ENCODE data around the gene GLTP. TPM values are rescaled to one million over a fixed set of nuclear protein-coding genes. Genes with fewer than 3 reads are reported as not detected.

Gene GLTP
- total and polyA plus RNA-seq, 2 of the 4 experiments (the other 2 are of a cell fraction): 34.4 to 58.4 TPM

- Histone ChIP-seq H3K18ac (ENCODE audit: low read depth, low read length) (no peak overlapping the region), H3K9me1 (ENCODE audit: insufficient read depth, low read length) (0 out of 2 replicates have a peak, but pooled peaks cover 4% of the 10 kb centered on the region), H2AFZ (replicated peaks; ENCODE audit: low read length, poor library complexity) (peak overlapping the region; percentile 3), H4K8ac (ENCODE audit: low read depth in 2 of 2, low read length in 2 of 2) (no peak overlapping the region), H3K23ac (ENCODE audit: low read depth, low read length) (no peak overlapping the region), H2BK20ac (ENCODE audit: low read depth, low read length) (no peak overlapping the region), H3K56ac (ENCODE audit: extremely low read depth, insufficient read depth, low read length) (no peak overlapping the region), H3K4me3 (ENCODE audit: insufficient read depth, low read depth, low read length) (no peak overlapping the region), H2BK15ac (ENCODE audit: low read depth, low read length) (no peak overlapping the region), H3K4me1 (ENCODE audit: control insufficient read depth, insufficient read depth, low read length) (no peaks in the 10 kb centered on the region), H3K36me3 (ENCODE audit: control insufficient read depth, insufficient read depth, low read length) (peaks cover 54% of the 10 kb centered on the region), H4K20me1 (ENCODE audit: insufficient read depth, low read length) (no peaks in the 10 kb centered on the region), H3K4ac (ENCODE audit: low read depth, low read length) (no peak overlapping the region), H3K14ac (replicated peaks; ENCODE audit: low read depth, low read length) (no peak overlapping the region), H2AK5ac (ENCODE audit: low read depth, low read length) (no peak overlapping the region), H2BK5ac (ENCODE audit: low read depth, low read length, poor library complexity, severe bottlenecking) (no peak overlapping the region), H2AK9ac (replicated peaks; ENCODE audit: low read depth, low read length, poor library complexity) (no peak overlapping the region), H3K79me1 (ENCODE audit: low read depth in 1 of 2, low read length in 2 of 2) (peaks cover 0 to 5% of the 10 kb centered on the region in 2 experiments; a peak in 1 of 4 replicates), H3K27me3 (ENCODE audit: control insufficient read depth, insufficient read depth, low read length) (no peaks in the 10 kb centered on the region), H3K9ac (ENCODE audit: low read depth, low read length) (no peak overlapping the region), H3K27ac (ENCODE audit: insufficient read depth, low read length) (no peak overlapping the region), H3K9me3 (ENCODE audit: control insufficient read depth, insufficient read depth, low read length) (no peaks in the 10 kb centered on the region), H4K5ac (ENCODE audit: low read depth, low read length) (no peak overlapping the region), H4K91ac (ENCODE audit: insufficient read depth, low read depth, low read length) (no peak overlapping the region), H2BK120ac (ENCODE audit: low read depth, low read length) (no peak overlapping the region), H3K4me2 (ENCODE audit: low read depth, low read length) (no peak overlapping the region)
- in situ Hi-C loops (cut with MboI; ENCODE audit: low sequenced_read_pairs): no loop called here
- WGBS, 2 experiments (ENCODE audit: extremely low coverage in 2 of 2, insufficient read length in 1 of 2): 92% methylated on average over 7 of the region's 16 CpGs; no CpG with 5 or more reads in 1 of the 2 experiments
- intact Hi-C loops (cut with micrococcal nuclease): no loop called here
- TF ChIP-seq USF2 (IDR thresholded peaks at IDR 0.05; ENCODE audit: low read depth, low read length): no peak
- BruUV-seq (replicated peaks): no TSS peak
- ATAC-seq (ENCODE audit: low read depth): no peak
- no peak for DNase-seq
- dilution Hi-C loops (cut with HindIII; ENCODE audit: low sequenced_read_pairs, unreplicated experiment): no loop called here
- ChIA-PET CTCF (no interaction called here), POLR2A (ENCODE audit: unreplicated experiment) (no interaction called here)
These were observed 34.1 kb upstream of the GLTP start for GRCh38 chr12:109914461-109914860.
